ENCODE data around the gene UGT2A1. TPM values are rescaled to one million over a fixed set of nuclear protein-coding genes. Genes with fewer than 3 reads are reported as not detected.

UGT2A1 gene
- total RNA-seq, 1 experiment from 2014 or later, result not detected

GRCh38 chr4:69610484-69610883, 42.6 kb downstream of the UGT2A1 start:
- Histone ChIP-seq H3K36me3 (ENCODE audit: control insufficient read depth in 1 of 2, insufficient read depth in 2 of 2, low read length in 2 of 2) (no peaks in the 10 kb centered on the region), H3K9ac (ENCODE audit: low read length) (no peak overlapping the region), H3K4me1 (ENCODE audit: control insufficient read depth in 1 of 2, insufficient read depth in 2 of 2, low read length in 2 of 2) (no peaks in the 10 kb centered on the region), H4K20me1 (ENCODE audit: insufficient read depth) (no peaks in the 10 kb centered on the region), H3K4me2 (ENCODE audit: low read length) (no peak overlapping the region), H3K4me3 (replicated peaks in 1 of 2; ENCODE audit: low read depth in 1 of 2, low read length in 2 of 2) (no peak overlapping the region), H2AFZ (ENCODE audit: low read depth, low read length, poor library complexity, severe bottlenecking) (no peak overlapping the region), H3K27ac (ENCODE audit: low read depth, low read length) (no peak overlapping the region), H3K79me2 (ENCODE audit: insufficient read depth, low read length) (no peaks in the 10 kb centered on the region), H3K9me2 (ENCODE audit: insufficient read depth) (no peaks in the 10 kb centered on the region), H3K9me3 (ENCODE audit: control insufficient read depth in 1 of 2, insufficient read depth in 1 of 2, low read depth in 1 of 2, low read length in 2 of 2) (no peaks in the 10 kb centered on the region), H3K27me3 (ENCODE audit: insufficient read depth, low read length) (no peaks in the 10 kb centered on the region)
- ATAC-seq (no peak), DNase-seq (ENCODE audit: low read depth, low spot score) (no peak)
- intact Hi-C loops (cut with micrococcal nuclease), result no loop called here
- TF ChIP-seq EZH2phosphoT487 (IDR thresholded peaks at IDR 0.05; ENCODE audit: borderline replicate concordance), result no peak
- TF ChIP-seq SP1 (IDR thresholded peaks at IDR 0.05; ENCODE audit: low read depth), result no peak
- TF ChIP-seq ZFX (IDR thresholded peaks at IDR 0.05), result no peak
- no peak for TF ChIP-seq ZNF274 (IDR thresholded peaks at IDR 0.05; ENCODE audit: low read depth, low read length)
- no peak for TF ChIP-seq SRF (IDR thresholded peaks at IDR 0.05; ENCODE audit: low read depth)
- TF ChIP-seq CTCF (IDR thresholded peaks at IDR 0.05 in 2 of 3, conservative IDR thresholded peaks at IDR 0.05 in 1 of 3; ENCODE audit: borderline replicate concordance in 1 of 3, insufficient read depth in 1 of 3, low read depth in 2 of 3, low read length in 2 of 3), result no peak
- no peak for TF ChIP-seq CEBPB (IDR thresholded peaks at IDR 0.05; ENCODE audit: low read depth)
- TF ChIP-seq EZH2 (IDR thresholded peaks at IDR 0.05), result no peak
- no peak for TF ChIP-seq POLR2AphosphoS5 (IDR thresholded peaks at IDR 0.05; ENCODE audit: low read depth, low read length)
- TF ChIP-seq TCF7L2 (IDR thresholded peaks at IDR 0.05; ENCODE audit: borderline replicate concordance, extremely low read depth, insufficient read depth, insufficient read length), result no peak
- RAD21 ChIA-PET (ENCODE audit: low non-redundant PET in 1 of 2, low total read pairs in 2 of 2, uncharacterized antibody in 2 of 2, unreplicated experiment in 2 of 2), result no interaction called here
- POLR2A ChIA-PET, result no interaction called here
- CTCF ChIA-PET, result no interaction called here
- BruUV-seq (replicated peaks), result no TSS peak

Measured in HCT116 (cell line).